ENCODE measurements around the gene LRRFIP1.

DNA sequence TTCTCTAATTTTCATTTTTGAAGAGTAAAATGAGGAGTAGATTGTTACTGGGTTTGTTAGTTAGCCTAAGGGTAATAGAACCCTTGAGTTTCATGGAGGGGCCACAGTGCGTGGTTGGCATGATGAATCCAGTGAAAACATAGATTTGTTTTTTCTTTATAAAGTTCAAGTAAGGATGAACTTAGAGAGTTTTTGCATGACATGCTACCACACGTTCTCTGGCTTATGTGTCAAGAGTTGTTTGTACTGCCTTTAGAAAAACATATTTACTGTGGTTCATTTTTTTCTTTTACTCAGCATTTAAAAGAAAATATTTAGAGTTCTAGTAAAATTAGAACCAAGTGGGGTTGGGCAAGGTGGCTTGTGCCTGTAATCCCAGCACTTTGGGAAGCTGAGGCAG lies 193.0 kb downstream of the LRRFIP1 start:
- TF ChIP-seq POLR2A (IDR thresholded peaks at IDR 0.05; ENCODE audit: low read length) (no peak), GATA1 (IDR thresholded peaks at IDR 0.05; ENCODE audit: low read depth, low read length) (no peak)
